Measurements from ENCODE around the gene MYO1E.

DNA sequence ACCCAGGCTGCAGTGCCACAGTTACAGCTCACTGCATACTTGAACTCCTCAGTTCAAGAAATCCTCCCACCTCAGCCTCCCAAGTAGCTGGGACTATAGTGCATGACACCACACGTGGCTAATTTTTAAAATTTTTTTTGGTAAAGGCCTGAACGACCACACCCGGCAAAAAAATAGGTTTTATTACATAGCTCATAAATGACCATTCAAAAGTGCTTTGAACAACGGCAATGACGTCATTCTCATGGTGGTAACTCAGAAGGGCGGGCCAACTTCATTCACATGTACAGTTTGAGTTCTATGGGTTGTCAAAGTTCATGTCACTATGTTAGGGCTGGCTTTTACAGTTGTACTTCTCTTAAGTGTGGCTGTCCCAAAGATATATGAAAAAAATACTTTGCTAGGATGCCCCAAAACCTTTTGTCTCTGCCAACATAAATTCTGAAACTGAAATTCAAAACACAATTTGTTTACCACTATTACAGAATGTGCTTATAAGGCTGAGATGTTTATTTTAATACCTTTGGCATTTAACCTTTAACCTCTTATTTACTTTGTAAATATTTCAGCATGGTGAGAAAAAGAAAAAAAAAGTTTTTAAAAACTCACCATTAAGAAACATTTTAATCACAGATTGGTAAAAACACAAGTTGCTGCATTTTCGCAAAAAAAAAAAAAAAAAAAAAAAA lies 6.2 kb downstream of the MYO1E start:
- no peak for TF ChIP-seq TAF1 (IDR thresholded peaks at IDR 0.05; ENCODE audit: low read depth, low read length)
- TF ChIP-seq POLR2AphosphoS5 (IDR thresholded peaks at IDR 0.05; ENCODE audit: low read depth, low read length): no peak
